VCaP (cell line): Measurements from ENCODE around the gene UBXN11.
A peak's percentile ranks its signal among the peaks of the same experiment; 100 is the strongest.

ENCODE experiments used
- H3K27ac ChIP-seq: fragments of 450-650 bp; 2 replicates; pipeline ENCODE4 v1.5.1; 2017
- TF ChIP-seq, protein P1 (sequence below): fragments of 450-650 bp; conservative IDR thresholded peaks from 2 replicates; pipeline ENCODE4 v1.5.1; 2017; ENCODE audit warnings: mild to moderate bottlenecking, moderate library complexity

The UBXN11 gene

DNA sequence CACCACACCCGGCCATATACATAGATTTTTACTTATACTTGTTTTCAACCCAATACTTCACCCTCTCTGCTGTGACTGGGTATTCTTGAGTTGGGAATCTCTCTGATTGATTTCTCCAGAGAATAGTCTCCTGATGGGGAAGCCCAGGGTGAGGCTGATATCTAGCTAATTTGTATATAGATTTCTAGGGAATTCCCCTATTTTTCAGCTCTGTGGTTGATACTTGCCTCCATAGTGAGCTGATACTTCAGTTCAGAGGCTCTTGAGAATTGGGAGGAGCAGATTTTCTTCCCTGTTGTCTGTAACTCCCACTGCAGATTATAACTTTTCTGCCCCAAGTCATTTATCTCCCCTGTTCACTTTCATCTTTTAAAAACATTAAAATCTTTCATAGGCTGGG, 41.0 kb downstream of the UBXN11 start:
- peak overlapping the region; percentile 65 for H3K27ac ChIP-seq
- TF ChIP-seq, protein P1, sequence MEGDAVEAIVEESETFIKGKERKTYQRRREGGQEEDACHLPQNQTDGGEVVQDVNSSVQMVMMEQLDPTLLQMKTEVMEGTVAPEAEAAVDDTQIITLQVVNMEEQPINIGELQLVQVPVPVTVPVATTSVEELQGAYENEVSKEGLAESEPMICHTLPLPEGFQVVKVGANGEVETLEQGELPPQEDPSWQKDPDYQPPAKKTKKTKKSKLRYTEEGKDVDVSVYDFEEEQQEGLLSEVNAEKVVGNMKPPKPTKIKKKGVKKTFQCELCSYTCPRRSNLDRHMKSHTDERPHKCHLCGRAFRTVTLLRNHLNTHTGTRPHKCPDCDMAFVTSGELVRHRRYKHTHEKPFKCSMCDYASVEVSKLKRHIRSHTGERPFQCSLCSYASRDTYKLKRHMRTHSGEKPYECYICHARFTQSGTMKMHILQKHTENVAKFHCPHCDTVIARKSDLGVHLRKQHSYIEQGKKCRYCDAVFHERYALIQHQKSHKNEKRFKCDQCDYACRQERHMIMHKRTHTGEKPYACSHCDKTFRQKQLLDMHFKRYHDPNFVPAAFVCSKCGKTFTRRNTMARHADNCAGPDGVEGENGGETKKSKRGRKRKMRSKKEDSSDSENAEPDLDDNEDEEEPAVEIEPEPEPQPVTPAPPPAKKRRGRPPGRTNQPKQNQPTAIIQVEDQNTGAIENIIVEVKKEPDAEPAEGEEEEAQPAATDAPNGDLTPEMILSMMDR, result no peak

DNA sequence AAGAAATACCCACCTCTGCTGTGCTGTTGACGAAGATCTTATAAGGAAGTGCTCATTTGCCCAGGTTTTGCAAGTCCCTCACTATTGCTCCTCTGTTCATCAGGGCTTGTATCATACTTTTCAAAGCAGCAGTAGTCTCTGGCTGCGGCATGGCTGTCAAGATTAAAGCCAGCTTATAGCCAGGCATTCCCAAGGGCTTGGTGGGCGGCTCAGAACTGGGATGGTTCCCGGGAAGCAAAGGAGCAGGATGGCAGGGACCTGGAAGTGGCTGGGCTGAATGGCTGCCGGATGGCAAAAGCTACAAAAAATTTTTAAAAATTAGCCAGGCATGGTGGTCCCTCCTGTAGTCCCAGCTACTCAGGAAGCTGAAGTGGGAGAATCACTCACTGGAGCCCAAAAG, 43.2 kb downstream of the UBXN11 start:
- TF ChIP-seq, protein P1, result no peak
- H3K27ac ChIP-seq, result no peak overlapping the region

DNA sequence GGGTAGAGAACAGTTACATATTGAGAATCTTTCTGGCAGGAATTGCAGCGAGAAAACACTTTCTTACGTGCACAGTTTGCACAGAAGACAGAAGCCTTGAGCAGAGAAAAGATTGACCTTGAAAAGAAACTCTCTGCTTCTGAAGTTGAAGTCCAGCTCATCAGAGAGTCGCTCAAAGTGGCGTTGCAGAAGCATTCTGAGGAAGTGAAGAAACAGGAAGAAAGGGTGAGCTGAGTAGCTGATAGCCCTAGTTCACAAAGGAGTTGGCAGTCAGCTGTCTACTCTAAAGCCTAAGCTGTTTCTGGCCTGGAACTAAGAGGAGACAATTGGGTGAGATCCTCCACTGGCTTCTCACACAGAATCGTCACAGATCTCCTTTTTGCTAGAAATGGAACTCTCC, 46.9 kb downstream of the UBXN11 start:
- no peak overlapping the region for H3K27ac ChIP-seq
- TF ChIP-seq, protein P1, result no peak

DNA sequence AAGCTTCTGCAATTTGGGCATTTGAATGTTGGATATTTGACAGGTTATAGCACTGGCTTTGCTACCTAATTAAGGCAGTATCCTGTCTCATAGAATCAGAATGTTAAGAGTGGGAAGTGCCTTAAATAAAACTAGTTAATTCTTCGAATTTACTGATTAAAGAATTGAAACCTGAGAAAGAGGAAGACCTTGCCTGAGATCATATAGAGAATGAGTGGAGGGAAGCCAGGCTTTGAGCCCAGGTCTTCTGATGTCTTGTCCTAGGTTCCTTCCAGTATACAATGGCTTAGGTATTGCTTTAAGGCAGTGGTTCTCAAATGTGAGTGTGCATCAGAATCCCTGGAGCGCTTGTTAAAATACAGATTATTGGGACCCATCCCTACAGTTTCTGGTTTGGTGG, 47.4 kb downstream of the UBXN11 start:
- no peak overlapping the region for H3K27ac ChIP-seq
- TF ChIP-seq, protein P1, result no peak

DNA sequence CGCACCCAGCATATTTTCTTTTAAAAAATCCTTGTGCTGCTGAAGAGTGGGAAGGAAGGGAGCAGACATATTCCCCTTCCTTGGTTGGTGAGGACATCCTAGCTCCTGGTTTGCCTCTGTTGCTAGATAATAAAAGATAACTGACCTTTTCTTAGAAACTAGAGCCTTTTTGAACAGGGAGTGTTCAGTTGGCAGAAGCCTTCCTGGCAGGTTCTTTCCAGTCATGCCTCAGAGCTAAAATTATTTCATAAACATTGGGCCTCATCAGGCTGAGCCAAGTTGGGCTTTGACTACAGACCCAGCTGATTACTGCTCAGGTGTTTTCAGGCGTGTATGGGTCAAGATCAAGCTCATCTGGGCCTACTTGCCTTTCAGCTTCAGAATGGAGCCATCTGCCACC, 49.2 kb downstream of the UBXN11 start:
- no peak overlapping the region for H3K27ac ChIP-seq
- TF ChIP-seq, protein P1, result no peak

DNA sequence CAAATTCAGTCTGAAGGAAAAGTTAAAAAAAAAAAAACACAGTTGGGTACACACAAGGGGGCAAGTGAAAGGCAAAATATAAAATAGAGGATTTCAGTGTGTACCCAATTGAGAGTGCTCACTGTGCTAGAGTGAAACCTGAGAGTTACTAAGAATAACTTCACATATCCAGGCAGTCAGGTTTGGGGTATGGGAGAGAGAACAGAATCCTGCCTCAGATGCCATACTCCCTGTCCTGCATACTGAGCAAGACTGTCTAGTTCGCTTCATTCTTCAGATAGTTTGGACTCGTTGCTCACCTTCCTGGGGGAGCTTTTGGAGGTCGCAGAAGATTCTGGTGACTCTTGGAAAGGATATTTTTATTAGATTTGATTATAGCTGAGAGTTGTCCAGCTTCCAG, 52.0 kb downstream of the UBXN11 start:
- TF ChIP-seq, protein P1, result no peak
- H3K27ac ChIP-seq, result no peak overlapping the region

DNA sequence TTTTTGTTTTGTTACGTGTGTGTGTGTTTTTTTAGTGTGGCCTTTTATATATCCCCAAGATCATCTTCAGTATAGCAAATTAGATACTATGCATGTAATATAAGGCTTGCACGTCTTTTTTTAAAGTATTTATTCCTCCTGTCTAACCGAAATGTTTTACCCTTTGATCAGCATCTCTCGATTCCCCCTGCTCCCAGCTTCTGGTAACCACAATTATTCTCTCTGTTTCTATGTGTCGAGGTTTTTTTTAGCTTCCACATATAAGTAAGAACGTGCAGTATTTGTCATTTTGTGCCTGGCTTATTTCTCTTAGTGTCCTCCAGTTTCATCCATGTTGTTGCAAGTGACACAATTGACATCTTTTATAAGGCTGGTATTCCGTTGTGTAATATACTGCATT, 53.7 kb downstream of the UBXN11 start:
- H3K27ac ChIP-seq, result no peak overlapping the region
- TF ChIP-seq, protein P1, result no peak

DNA sequence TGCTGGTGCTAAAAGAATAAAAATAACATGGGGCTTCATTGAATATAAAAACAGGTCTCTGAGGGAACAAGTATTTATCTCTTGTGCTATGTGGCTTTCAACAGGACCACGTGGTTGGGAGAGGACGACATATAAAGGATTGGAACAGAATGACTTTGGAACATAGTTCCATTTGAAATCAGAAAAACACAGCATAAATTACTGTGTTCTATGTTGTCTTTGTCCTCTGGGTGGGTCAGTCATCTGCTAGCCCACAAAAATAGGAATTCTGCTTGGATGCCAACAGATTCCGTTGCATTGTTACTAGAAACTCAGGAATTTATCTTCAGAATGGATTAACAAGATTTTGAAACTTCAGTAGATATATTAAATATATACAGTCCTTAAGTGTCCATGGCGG, 66.5 kb downstream of the UBXN11 start:
- TF ChIP-seq, protein P1, result no peak
- H3K27ac ChIP-seq, result no peak overlapping the region
